GM08714 (cell line): ENCODE results near the gene TEX264.
A peak's percentile ranks its signal among the peaks of the same experiment; 100 is the strongest.
"Not testable (repeated sequence)": the region's sequence is repeated elsewhere in the genome, so short reads cannot be mapped to it uniquely, and the experiment has no call there.

Experiments used
- H3K4me3 ChIP-seq: fragments of 200-500 bp; sonication (Bioruptor generic); 2 replicates; pipeline ENCODE4 v1.5.1; 2014; ENCODE audit warnings: mild to moderate bottlenecking, low read length, inconsistent platforms
- ZNF274 ChIP-seq: IDR thresholded peaks from 2 replicates; pipeline ENCODE4 v1.6.1; 2012; ENCODE audit warnings: mild to moderate bottlenecking, low read depth, low read length

TEX264 gene

GRCh38 chr3:51670823-51671733, at the start of gene TEX264:
Gene TEX264 (plus strand): TSS chr3:51671252. CDS start chr3:51674305, 3,053 bp downstream.
- H3K4me3 ChIP-seq = peak within 1 kb of the TSS; percentile 86
- no peak for TF ChIP-seq ZNF274

GRCh38 chr3:51622413-51622812, 48.6 kb upstream of the TEX264 start:
- no peak for TF ChIP-seq ZNF274
- no peak overlapping the region for H3K4me3 ChIP-seq

- no peak for TF ChIP-seq ZNF274
- no peak overlapping the region for H3K4me3 ChIP-seq
Observed at GRCh38 chr3:51622868-51623267, 48.2 kb upstream of the TEX264 start.

- no peak for TF ChIP-seq ZNF274
- no peak overlapping the region for H3K4me3 ChIP-seq
Observed at GRCh38 chr3:51630513-51630912, 40.5 kb upstream of the TEX264 start.

GRCh38 chr3:51637144-51637940, 33.7 kb upstream of the TEX264 start:
- no peak for TF ChIP-seq ZNF274
- no peak overlapping the region for H3K4me3 ChIP-seq

- no peak for TF ChIP-seq ZNF274
- no peak overlapping the region for H3K4me3 ChIP-seq
Observed at GRCh38 chr3:51637941-51638471, 33.0 kb upstream of the TEX264 start.

GRCh38 chr3:51642462-51642861, 28.6 kb upstream of the TEX264 start:
- TF ChIP-seq ZNF274 = no peak

GRCh38 chr3:51646091-51646490, 25.0 kb upstream of the TEX264 start:
- no peak for TF ChIP-seq ZNF274
- no peak overlapping the region for H3K4me3 ChIP-seq

More at GRCh38 chr3:51642462-51642861, 28.6 kb upstream of the TEX264 start:
- H3K4me3 ChIP-seq = no peak overlapping the region

- H3K4me3 ChIP-seq = not testable (repeated sequence)
Observed at GRCh38 chr3:51652103-51652502, 18.9 kb upstream of the TEX264 start.

GRCh38 chr3:51653409-51653808, 17.6 kb upstream of the TEX264 start:
- H3K4me3 ChIP-seq = not testable (repeated sequence)

GRCh38 chr3:51657234-51657633, 13.8 kb upstream of the TEX264 start:
- no peak for TF ChIP-seq ZNF274
- no peak overlapping the region for H3K4me3 ChIP-seq

GRCh38 chr3:51659942-51660341, 11.1 kb upstream of the TEX264 start:
- no peak for TF ChIP-seq ZNF274
- H3K4me3 ChIP-seq = no peak overlapping the region

- no peak for TF ChIP-seq ZNF274
- no peak overlapping the region for H3K4me3 ChIP-seq
Observed at GRCh38 chr3:51662456-51662855, 8.6 kb upstream of the TEX264 start.

- no peak for TF ChIP-seq ZNF274
- H3K4me3 ChIP-seq = no peak overlapping the region
Observed at GRCh38 chr3:51668756-51669155, 2.3 kb upstream of the TEX264 start.
